Psoas muscle (tissue), 8 donors: ENCODE results near the gene GIPC3. TPM values are rescaled to one million over a fixed set of nuclear protein-coding genes. Genes with fewer than 3 reads are reported as not detected.

Source experiments
- ATAC-seq, 4 donors: fragments of 200-7000 bp; cut with Tn5 transposase; one replicate each; pipeline ENCODE4 v1.9.1; 2020; ENCODE audit warnings: moderate library complexity in 3 of 4, mild to moderate bottlenecking in 2 of 4
- DNase-seq, 2 donors: peaks; one replicate each; pipeline ENCODE4 v3.0.0-alpha.2; 2020
- H3K27ac ChIP-seq: fragments of 200-600 bp; one replicate; pipeline ENCODE4 v1.8.0; 2022
- H3K27me3 ChIP-seq, 3 donors: fragments of 200-600 bp in 1 of 3; one replicate each; pipeline versions ENCODE4 v1.6.1 to v1.8.0; 2013 to 2022; ENCODE audit warnings: low read length in 2 of 3, mild to moderate bottlenecking in 2 of 3, moderate library complexity in 1 of 3; ENCODE audit not compliant: insufficient read depth in 3 of 3
- H3K36me3 ChIP-seq, 2 donors: fragments of 200-600 bp in 1 of 2; one replicate each; pipeline versions ENCODE4 v1.6.1 to v1.8.0; 2013 to 2022; ENCODE audit warnings: low read depth in 1 of 2, mild to moderate bottlenecking in 1 of 2, moderate library complexity in 1 of 2; ENCODE audit not compliant: insufficient read depth in 1 of 2
- H3K4me1 ChIP-seq: fragments of 200-600 bp; one replicate; pipeline ENCODE4 v1.8.0; 2022
- H3K4me3 ChIP-seq: fragments of 200-600 bp; one replicate; pipeline ENCODE4 v1.8.0; 2022; ENCODE audit warnings: mild to moderate bottlenecking
- H3K9me3 ChIP-seq: fragments of 200-600 bp; one replicate; pipeline ENCODE4 v1.8.0; 2022
- CTCF ChIP-seq: fragments of 200-600 bp; IDR thresholded peaks from one replicate; pipeline ENCODE4 v1.8.0; 2022; ENCODE audit warnings: antibody characterized with exemption
- WGBS, 3 donors: extraction: QIAGEN DNeasy Blood & Tissue Kit; methylation state at CpG; one replicate each; pipeline versions ENCODE4 v1.1.6 to v1.1.7; 2013; 5-methylcytosine and 5-hydroxymethylcytosine counted together
- intact Hi-C, 2 donors: fragments of 100-400 bp; cut with DNase I; formaldehyde crosslinking; loops; one replicate each; pipeline versions ENCODE4 v1.11.0 to v1.14.2; 2022
- polyA plus RNA-seq, 3 donors: library from polyadenylated mRNA; stranded (reverse); fragments of 200-250 nt; gene quantifications; one replicate each; pipeline ENCODE4 v1.2.3, GENCODE V29; 2013
- total RNA-seq, 4 donors: library from RNA; stranded (reverse); fragmentation: NEBNext Ultra II Directional in 2 of 4; extraction: Animal tissue kit (Norgen Biotek cat#: 25700) in 2 of 4; gene quantifications; one replicate each; pipeline versions ENCODE4 v1.2.1 to v1.2.4, GENCODE V29; 2021 to 2023
- donor health status: healthy with polysubstance abuse.
- donor health status: DM: no; HTN: no; CAD: no; lungs with moderate emphysema.
- donor health status: Bipolar disorder and iron deficiency.
- donor health status: healthy.
- donor health status: DM: yes; HTN: yes; CAD: no.
- donor health status: DM: no; HTN: no; CAD: no.
- donor health status: DM: no; HTN: no; CAD: no.
- donor health status: DM: yes; HTN: yes; CAD: no.

Gene GIPC3
- total and polyA plus RNA-seq, 7 donors, result 0.30 to 1.1 (median 0.45) TPM

GRCh38 chr19:3608079-3608641, 22.9 kb downstream of the GIPC3 start:
- Histone ChIP-seq H3K4me3 (no peak overlapping the region), H3K4me1 (peaks cover 5% of the 10 kb centered on the region), H3K36me3 (peaks cover 0 to 24% of the 10 kb centered on the region in 2 donors), H3K9me3 (no peaks in the 10 kb centered on the region), H3K27ac (peak overlapping the region; percentile 54), H3K27me3 (peaks cover 0 to 39% (median 9%) of the 10 kb centered on the region in 3 donors)
- WGBS, 3 donors, result 56 to 69% (median 64%) methylated on average over 3 of the region's 3 CpGs
- DNase-seq (peak in 1 of 2 donors; percentile 15), ATAC-seq (no peak)
- TF ChIP-seq CTCF, result no peak
- intact Hi-C loops, result no loop called here

- Histone ChIP-seq H3K36me3 (peaks cover 0 to 30% of the 10 kb centered on the region in 2 donors), H3K27me3 (peaks cover 0 to 34% (median 7%) of the 10 kb centered on the region in 3 donors), H3K27ac (no peak overlapping the region), H3K9me3 (no peaks in the 10 kb centered on the region), H3K4me3 (no peak overlapping the region), H3K4me1 (peaks cover 5% of the 10 kb centered on the region)
- 35 to 49% (median 48%) methylated on average over 14 to 21 of the region's 21 CpGs for WGBS, 3 donors
- intact Hi-C loops, result no loop called here
- DNase-seq (peak in 1 of 2 donors; percentile 61), ATAC-seq (peak; percentile 27 to 63 (median 34))
- TF ChIP-seq CTCF, result no peak
Observed at GRCh38 chr19:3608750-3609322, 23.6 kb downstream of the GIPC3 start.

- H3K27me3 ChIP-seq, result peaks cover 0 to 26% (median 4%) of the 10 kb centered on the region in 3 donors
- peaks cover 5% of the 10 kb centered on the region for H3K4me1 ChIP-seq
- H3K27ac ChIP-seq, result no peak overlapping the region
- peaks cover 0 to 35% of the 10 kb centered on the region in 2 donors for H3K36me3 ChIP-seq
- no peak for TF ChIP-seq CTCF
- H3K9me3 ChIP-seq, result no peaks in the 10 kb centered on the region
- intact Hi-C loops, result loop anchor here in 1 of 2 donors (10.0 kb wide), 1 partner anchor 305 kb away; no protein-coding TSS in a partner anchor
- H3K4me3 ChIP-seq, result no peak overlapping the region
- no peak for DNase-seq
- WGBS, 3 donors, result 64 to 71% (median 65%) methylated on average over 24 of the region's 24 CpGs
- ATAC-seq, result no peak
Observed at GRCh38 chr19:3609779-3610719, 24.8 kb downstream of the GIPC3 start.

- peaks cover 0 to 39% of the 10 kb centered on the region in 2 donors for H3K36me3 ChIP-seq
- H3K9me3 ChIP-seq, result no peaks in the 10 kb centered on the region
- WGBS, 3 donors, result 83 to 86% (median 84%) methylated on average over 38 to 41 of the region's 41 CpGs
- DNase-seq (no peak), ATAC-seq (no peak)
- peaks cover 5% of the 10 kb centered on the region for H3K4me1 ChIP-seq
- intact Hi-C loops, result loop anchor here in 1 of 2 donors (10.0 kb wide), 1 partner anchor 306 kb away; no protein-coding TSS in a partner anchor
- no peak overlapping the region for H3K4me3 ChIP-seq
- peaks cover 0 to 16% (median 4%) of the 10 kb centered on the region in 3 donors for H3K27me3 ChIP-seq
- no peak overlapping the region for H3K27ac ChIP-seq
- no peak for TF ChIP-seq CTCF
Observed at GRCh38 chr19:3610745-3611717, 25.8 kb downstream of the GIPC3 start.
